Measurements from ENCODE around the gene THSD8.
A peak's percentile ranks its signal among the peaks of the same experiment; 100 is the strongest.
"Not testable (repeated sequence)": the region's sequence is repeated elsewhere in the genome, so short reads cannot be mapped to it uniquely, and the experiment has no call there.

THSD8 gene

DNA sequence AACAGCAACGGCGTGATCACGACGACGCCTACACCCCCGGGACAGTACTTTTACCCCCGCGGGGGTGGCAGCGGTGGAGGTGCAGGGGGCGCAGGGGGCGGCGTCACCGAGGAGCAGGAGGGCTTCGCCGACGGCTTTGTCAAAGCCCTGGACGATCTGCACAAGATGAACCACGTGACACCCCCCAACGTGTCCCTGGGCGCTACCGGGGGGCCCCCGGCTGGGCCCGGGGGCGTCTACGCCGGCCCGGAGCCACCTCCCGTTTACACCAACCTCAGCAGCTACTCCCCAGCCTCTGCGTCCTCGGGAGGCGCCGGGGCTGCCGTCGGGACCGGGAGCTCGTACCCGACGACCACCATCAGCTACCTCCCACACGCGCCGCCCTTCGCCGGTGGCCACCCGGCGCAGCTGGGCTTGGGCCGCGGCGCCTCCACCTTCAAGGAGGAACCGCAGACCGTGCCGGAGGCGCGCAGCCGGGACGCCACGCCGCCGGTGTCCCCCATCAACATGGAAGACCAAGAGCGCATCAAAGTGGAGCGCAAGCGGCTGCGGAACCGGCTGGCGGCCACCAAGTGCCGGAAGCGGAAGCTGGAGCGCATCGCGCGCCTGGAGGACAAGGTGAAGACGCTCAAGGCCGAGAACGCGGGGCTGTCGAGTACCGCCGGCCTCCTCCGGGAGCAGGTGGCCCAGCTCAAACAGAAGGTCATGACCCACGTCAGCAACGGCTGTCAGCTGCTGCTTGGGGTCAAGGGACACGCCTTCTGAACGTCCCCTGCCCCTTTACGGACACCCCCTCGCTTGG is 9.6 kb upstream of the THSD8 start:
- DNase-seq, result peak; percentile 64 to 68

GRCh38 chr19:12792853-12793289 is 9.0 kb upstream of the THSD8 start:
- no peak for DNase-seq

GRCh38 chr19:12793290-12794195 is 8.3 kb upstream of the THSD8 start:
- peak; percentile 78 to 79 for DNase-seq

DNA sequence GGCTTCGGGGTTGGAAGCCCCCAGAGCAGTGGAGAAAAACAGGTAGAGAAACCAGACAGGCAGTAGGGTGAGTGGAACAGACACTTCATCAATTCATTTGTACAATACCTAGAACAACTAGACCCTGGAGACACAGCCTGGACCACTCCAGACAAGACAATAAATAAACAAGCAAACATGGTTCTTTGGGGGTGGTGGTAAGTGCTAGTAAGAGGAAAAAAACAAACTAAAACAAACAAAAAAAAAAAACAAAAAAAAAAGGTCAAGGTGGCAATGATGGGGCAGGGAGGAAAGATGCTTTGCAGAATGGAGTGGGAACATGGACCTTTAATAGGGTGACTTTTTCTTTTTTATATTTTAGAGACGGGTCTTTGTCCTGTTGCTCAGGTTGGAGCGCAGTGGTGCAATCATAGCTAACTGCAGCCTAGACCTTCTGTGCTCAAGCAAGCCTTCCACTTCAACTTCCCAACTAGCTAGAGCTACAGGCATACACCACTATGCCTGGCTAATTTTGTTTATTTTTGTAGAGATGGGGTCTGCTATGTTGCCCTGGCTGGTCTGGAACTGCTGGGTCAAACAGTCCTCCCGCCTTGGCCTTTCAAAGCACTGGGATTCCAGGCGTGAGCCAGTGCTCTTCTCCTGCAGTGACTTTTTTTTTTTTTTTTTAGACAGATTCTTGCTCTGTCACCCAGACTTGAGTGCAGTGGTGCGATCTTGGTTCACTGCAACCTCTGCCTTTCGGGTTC is 7.5 kb upstream of the THSD8 start:
- peak; percentile 5 to 15 for DNase-seq

DNA sequence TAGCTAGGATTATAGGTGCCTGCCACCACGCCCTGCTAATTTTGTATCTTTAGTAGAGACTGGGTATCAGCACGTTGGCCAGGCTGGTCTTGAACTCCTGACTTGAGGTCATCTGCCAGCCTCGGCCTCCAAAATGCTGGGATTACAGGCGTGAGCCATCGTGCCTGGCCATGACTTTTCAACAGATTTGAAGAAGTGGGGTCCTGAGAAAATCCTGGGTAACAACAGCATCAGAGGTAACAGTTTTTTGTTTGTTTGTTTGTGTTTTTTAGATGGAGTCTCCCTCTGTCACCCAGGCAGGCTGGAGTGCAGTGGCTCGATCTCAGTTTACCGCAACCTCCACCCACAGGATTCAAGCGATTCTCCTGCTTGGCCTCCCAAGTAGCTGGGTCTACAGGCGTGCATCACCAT is 6.9 kb upstream of the THSD8 start:
- DNase-seq, result no peak

- peak; percentile 73 for DNase-seq
Observed at GRCh38 chr19:12796146-12797071, 5.5 kb upstream of the THSD8 start.

GRCh38 chr19:12797141-12797587 is 4.7 kb upstream of the THSD8 start:
- no peak for DNase-seq

DNA sequence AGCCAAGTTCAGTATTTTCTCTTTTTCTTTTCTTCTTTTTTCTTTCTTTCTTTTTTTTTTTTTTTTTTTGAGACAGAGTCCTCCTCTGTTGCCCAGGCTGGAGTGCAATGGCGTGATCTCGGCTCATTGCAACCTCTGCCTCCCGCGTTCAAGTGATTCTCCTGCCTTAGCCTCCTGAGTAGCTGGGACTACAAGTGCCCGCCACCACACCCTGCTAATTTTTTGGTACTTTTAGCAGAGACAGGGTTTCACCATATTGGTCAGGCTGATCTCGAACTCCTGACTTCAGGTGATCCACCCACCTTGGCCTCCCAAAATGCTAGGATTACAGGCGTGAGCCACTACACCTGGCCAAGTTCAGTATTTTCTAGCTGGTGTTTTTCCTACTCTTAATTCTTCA is 4.3 kb upstream of the THSD8 start:
- DNase-seq, result not testable (repeated sequence)

DNA sequence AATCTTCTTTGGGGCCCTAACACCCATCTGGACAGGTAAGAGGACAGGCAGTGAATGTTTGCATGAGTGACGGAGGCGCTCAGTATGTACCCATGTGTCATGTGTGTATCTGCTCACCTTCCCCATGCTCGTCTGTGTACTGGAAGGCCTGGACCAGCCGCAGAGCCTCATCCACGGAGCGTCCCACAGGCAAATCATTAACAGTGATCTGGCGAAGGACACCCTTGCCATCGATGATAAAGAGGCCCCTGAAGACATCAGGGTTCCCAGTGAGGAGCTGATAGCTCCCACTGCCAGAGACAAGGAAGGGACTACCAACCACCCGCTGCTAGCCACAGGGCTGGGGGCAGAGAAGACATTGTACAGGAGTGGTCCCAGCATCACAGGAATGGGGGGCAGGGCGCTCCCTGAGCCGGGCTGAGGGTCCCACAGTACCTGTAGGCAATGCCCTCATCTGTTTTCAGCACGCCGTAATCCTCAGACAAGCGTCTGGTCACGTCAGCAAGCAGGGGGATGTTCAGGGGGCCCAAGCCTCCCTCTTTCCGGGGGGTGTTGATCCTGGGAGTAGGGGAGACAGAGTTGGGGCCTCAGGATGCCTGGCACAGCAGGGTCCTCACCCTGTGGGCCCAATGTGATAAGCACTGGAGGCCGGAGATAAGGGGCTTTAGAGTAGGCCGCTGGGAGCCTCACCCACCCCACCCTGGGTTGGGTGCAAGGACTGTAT is 2.0 kb upstream of the THSD8 start:
- DNase-seq, result no peak

DNA sequence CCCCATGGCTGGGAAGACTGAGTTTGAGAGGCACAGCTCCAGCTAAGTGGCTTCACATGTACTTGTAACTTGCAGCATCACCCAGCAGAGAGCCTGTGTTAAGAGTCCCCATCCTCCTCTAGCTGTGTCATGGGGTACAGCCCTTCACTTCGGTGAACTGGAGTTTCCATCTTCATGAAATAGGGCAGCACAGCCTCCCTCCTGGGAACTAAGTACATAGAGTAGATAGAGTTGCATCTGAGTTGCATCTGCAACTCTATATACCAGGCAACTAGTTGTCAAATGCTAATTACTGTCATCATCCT is 1.5 kb upstream of the THSD8 start:
- no peak for DNase-seq

DNA sequence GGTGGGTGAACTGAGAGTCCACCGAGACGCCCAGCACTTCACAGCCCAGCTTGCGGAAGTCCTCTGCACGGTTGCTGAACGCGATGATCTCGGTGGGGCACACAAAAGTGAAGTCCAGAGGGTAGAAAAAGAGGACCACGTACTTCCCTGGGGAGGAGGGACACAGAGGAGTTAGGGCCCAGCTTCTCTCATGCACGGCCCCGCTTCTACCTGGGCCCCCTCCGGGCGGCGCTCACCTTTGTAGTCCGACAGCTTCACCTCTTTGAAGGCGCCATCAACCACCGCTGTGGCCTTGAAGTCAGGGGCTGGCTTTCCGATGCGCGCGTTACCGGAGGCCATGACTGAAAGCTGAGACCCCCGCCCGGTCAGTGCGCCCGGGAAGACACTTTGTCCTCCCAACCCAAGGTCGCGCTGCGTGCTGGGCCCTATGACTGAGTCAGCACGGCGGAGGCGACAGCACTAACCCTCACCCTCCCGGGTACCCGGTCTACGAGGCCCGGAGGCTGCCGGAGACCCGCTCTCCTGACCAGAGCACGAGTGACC is 875 bp upstream of the THSD8 start:
- DNase-seq, result no peak

DNA sequence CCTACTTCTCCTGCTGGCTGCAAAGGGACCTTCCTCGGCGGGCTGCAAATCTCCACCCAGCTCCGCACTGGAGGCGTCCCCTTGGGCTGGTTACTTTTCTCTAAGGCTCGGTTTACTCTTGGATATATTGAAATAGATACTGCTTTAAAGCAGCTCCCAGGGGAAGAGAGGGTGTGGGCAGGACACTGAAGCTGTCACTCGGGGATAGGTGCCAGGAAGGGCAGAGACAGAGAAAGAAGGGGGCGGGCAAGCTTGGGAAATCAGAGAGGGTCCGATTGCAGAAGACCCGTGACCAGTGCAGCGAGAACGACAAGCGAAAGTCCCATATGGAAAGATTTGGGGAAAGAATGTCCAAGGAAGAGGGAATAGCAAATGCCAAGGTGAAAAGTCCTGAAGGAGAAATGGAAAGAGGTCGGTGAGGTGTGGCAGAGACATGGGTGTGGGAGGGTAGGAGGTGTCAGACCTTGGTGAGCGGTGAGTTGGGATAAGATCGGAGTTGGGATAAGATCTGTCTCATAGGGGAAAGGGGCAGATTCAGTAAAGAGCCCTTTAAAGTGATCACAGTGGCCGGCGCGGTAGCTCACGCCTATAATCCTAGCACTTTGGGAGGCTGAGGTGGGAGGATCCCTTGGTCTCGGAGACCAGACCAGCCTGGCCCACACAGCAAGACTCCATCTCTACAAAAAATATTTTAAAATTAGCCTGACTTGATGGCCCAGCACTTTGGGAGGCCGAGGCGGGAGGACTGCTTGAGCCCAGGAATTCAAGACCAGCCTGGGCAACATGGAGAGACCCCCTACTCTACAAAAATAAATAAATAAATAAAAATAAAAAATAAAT is 618 bp downstream of the THSD8 start:
- DNase-seq, result no peak

- no peak for DNase-seq
Observed at GRCh38 chr19:12804051-12804450, 2.2 kb downstream of the THSD8 start.

DNA sequence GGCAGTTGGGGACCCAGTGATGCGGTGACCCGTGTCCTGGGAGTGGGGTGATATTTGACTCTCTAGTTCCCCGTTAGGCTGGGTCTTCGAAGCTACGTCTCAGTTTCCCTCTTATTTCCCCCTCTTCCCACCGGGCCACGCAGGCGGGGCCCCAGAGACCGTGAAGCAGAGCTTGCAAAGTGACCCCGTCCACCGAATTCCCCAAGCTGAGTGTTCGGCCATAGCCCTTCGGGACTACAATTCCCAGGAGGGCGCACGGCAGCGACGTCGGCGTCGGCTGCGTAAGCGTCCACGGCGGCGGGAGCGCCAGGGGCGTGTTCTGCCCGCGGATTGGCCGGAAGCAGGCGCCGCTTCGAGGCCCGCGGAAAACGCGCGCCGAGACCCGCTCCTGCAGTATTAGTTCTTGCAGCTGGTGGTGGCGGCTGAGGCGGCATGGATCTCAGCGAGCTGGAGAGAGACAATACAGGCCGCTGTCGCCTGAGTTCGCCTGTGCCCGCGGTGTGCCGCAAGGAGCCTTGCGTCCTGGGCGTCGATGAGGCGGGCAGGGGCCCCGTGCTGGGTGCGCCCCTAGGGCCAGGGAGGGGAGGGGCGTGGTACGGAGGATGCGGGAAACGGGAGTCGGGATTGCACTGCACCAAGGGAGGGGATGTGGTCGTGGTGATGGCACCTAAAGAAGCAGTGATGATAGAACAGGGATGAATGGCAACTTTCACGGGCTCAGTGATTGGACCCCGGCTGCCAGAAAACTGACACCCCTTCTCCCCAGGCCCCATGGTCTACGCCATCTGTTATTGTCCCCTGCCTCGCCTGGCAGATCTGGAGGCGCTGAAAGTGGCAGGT is 4.6 kb downstream of the THSD8 start, which contains the start of gene RNASEH2A:
Gene RNASEH2A (plus strand): TSS at position 343 of the 840 bp plus-strand sequence. CDS start 90 bp downstream, at position 433.
- DNase-seq, result peak; percentile 81 to 82

DNA sequence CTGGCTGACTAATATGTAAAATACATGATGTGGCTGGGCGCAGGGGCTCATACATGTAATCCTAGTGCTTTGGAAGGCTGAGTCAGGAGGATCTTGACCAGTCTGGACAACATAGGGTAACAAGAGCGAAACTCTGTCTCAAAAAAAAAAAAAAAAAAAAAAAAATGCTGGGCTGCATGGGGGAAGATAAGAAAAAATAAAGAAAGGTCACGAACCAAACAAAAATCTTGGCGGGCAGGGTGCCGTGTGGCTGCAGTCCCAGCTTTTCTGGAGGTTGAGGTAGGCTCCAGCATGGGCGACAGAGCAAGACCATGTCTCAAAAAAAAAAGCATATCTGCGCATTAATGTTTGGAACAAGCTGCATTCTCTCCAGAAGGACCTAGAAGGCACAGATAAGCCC is 13.2 kb downstream of the THSD8 start:
- no peak for DNase-seq

DNA sequence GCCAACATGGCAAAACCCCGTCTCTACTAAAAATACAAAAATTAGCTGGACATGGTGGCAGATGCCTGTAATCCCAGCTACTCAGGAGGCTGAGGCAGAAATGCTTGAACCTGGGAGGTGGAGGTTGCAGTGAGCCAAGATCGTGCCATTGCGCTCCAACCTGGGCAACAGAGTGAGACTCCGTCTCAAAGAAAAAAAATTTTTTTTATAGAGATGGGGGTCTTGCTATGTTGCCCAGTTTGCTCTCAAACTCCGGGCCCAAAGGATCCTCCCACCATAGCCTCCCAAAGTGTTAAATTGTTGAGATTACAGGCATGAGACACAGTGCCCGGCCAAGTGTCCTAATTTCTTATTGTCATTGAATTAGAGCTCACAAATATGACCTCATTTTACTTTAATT is 15.3 kb downstream of the THSD8 start:
- not testable (repeated sequence) for DNase-seq

DNA sequence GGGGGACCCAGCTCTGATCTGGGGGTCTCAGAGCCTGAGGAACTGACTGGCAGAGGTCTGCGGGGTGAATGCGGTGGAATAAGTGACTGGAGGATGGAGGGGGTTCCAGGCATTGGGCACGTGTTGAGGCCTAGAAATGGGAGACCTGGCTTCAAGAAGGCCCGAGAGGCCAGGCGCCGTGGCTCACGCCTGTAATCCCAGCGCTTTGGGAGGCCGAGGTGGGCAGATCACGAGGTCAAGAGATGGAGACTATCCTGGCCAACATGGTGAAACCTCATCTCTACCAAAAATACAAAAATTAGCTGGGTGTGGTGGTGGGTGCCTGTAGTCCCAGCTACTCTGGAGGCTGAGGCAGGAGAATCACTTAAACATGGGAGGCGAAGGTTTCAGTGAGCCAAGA is 15.9 kb downstream of the THSD8 start:
- DNase-seq, result not testable (repeated sequence)

DNA sequence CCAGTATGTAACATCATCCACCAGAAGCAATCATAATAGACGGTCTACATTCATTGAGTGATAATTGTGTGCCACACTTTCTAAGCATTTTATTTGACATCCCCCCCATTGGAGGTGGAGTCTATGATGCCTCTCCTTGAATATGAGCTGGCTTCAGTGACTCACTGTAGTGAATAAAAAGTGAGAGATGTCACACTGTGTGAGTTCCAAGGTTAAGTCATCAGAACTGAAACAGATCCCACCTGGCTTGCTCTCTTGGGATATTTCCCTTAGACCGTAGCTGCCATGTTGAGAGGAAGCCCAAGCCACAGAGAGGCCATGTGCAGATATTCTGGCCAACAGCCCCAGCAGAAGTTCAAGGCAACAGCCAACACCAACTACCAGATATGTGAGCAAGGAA is 19.9 kb downstream of the THSD8 start:
- no peak for DNase-seq

Data from AML-193 (cell line).